KMS-11 (cell line): ENCODE data around the gene MECR.
"Not testable (repeated sequence)": the region's sequence is repeated elsewhere in the genome, so short reads cannot be mapped to it uniquely, and the experiment has no call there.

Experiments used
- H2AFZ ChIP-seq: fragments of 200-600 bp; sonication (generic); 2 replicates; pipeline ENCODE4 v1.6.1; 2016; ENCODE audit warnings: antibody characterized with exemption, mixed run types, low read depth
- H3K27ac ChIP-seq: fragments of 200-600 bp; sonication (generic); 2 replicates; pipeline ENCODE4 v1.6.1; 2016; ENCODE audit warnings: mild to moderate bottlenecking, mixed run types
- H3K27me3 ChIP-seq: fragments of 200-600 bp; sonication (generic); 2 replicates; pipeline ENCODE4 v1.6.1; 2017; ENCODE audit warnings: mild to moderate bottlenecking, low read depth, mixed run types, moderate library complexity; ENCODE audit not compliant: insufficient read depth
- H3K36me3 ChIP-seq: fragments of 200-600 bp; sonication (generic); 2 replicates; pipeline ENCODE4 v1.6.1; 2017; ENCODE audit warnings: mild to moderate bottlenecking, mixed run types; ENCODE audit not compliant: insufficient read depth
- H3K4me1 ChIP-seq: fragments of 200-600 bp; sonication (generic); 2 replicates; pipeline ENCODE4 v1.6.1; 2016; ENCODE audit warnings: mild to moderate bottlenecking, low read depth, mixed run types; ENCODE audit not compliant: poor library complexity, severe bottlenecking
- H3K4me2 ChIP-seq: fragments of 200-600 bp; sonication (generic); 2 replicates; pipeline ENCODE4 v1.7.0; 2016; ENCODE audit warnings: mild to moderate bottlenecking, mixed run types
- H3K4me3 ChIP-seq: fragments of 200-600 bp; sonication (generic); IDR thresholded peaks from 2 replicates; pipeline ENCODE4 v1.6.1; 2017; ENCODE audit warnings: low read depth, low read length, mixed read lengths; ENCODE audit not compliant: insufficient read depth
- H3K79me2 ChIP-seq: fragments of 200-600 bp; sonication (generic); 2 replicates; pipeline ENCODE4 v1.6.1; 2016; ENCODE audit warnings: low read depth, mixed run types; ENCODE audit not compliant: insufficient read depth
- H3K9ac ChIP-seq: fragments of 200-600 bp; sonication (generic); 2 replicates; pipeline ENCODE4 v1.6.1; 2016; ENCODE audit warnings: mild to moderate bottlenecking, mixed run types
- H4K20me1 ChIP-seq: fragments of 200-600 bp; sonication (generic); 2 replicates; pipeline ENCODE4 v1.6.1; 2016; ENCODE audit warnings: mild to moderate bottlenecking, mixed run types; ENCODE audit not compliant: insufficient read depth
- TF ChIP-seq, protein P1 (sequence below): fragments of 200-600 bp; sonication (generic); conservative IDR thresholded peaks from 2 replicates; pipeline ENCODE4 v1.6.1; 2017; ENCODE audit warnings: low read depth, mild to moderate bottlenecking, antibody characterized with exemption, low read length, moderate library complexity, mixed read lengths

The MECR gene

DNA sequence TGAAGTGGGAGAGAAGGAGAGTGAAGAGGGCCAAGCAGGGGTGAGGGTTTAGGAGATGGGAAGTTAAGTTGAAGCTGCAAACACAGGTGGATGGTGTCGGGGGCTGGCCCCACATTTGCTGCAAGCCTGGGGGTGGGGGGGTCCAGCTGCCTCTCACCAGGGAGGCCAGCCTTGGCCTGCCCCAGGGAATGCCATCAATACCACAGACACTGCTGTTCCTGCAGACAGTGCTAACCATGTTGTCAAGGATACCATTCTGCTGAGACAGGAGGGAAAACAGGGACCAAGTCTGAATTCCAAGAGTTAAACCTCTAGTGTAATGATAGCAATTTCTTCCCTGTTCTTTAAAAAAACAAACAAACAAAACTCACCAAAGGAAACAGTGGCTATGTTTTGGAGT, 8.0 kb downstream of the MECR start:
- no peaks in the 10 kb centered on the region for H3K27me3 ChIP-seq
- no peak overlapping the region for H3K27ac ChIP-seq
- TF ChIP-seq, protein P1, sequence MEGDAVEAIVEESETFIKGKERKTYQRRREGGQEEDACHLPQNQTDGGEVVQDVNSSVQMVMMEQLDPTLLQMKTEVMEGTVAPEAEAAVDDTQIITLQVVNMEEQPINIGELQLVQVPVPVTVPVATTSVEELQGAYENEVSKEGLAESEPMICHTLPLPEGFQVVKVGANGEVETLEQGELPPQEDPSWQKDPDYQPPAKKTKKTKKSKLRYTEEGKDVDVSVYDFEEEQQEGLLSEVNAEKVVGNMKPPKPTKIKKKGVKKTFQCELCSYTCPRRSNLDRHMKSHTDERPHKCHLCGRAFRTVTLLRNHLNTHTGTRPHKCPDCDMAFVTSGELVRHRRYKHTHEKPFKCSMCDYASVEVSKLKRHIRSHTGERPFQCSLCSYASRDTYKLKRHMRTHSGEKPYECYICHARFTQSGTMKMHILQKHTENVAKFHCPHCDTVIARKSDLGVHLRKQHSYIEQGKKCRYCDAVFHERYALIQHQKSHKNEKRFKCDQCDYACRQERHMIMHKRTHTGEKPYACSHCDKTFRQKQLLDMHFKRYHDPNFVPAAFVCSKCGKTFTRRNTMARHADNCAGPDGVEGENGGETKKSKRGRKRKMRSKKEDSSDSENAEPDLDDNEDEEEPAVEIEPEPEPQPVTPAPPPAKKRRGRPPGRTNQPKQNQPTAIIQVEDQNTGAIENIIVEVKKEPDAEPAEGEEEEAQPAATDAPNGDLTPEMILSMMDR: no peak
- no peaks in the 10 kb centered on the region for H3K36me3 ChIP-seq
- H3K4me2 ChIP-seq: no peak overlapping the region
- no peaks in the 10 kb centered on the region; the same call in 1 of the 2 replicates for H3K79me2 ChIP-seq
- H4K20me1 ChIP-seq: no peaks in the 10 kb centered on the region
- peaks cover 33% of the 10 kb centered on the region for H3K4me1 ChIP-seq
- H3K9ac ChIP-seq: no peak overlapping the region
- no peak overlapping the region for H3K4me3 ChIP-seq
- no peak overlapping the region for H2AFZ ChIP-seq

DNA sequence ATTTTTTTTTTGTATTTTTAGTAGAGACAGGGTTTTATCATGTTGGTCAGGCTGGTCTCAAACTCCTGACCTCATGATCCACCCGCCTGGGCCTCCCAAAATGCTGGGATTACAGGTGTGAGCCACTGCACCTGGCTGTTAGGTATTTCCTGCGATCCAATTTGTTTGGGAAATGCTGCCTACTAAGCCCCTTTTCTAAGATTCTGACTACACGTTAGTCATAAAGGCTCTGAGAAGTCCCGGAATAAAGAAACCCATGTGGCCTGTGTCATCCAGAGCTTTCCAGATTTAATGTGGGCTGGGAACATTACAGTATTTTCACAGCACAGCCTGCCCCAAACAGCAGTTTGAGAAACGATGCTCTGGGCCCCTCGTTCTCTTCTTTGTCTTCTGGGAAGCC, 8.5 kb downstream of the MECR start:
- not testable (repeated sequence) for H3K36me3 ChIP-seq, H3K27me3 ChIP-seq, H3K79me2 ChIP-seq, H3K4me2 ChIP-seq, H4K20me1 ChIP-seq, H3K9ac ChIP-seq, H3K27ac ChIP-seq, H2AFZ ChIP-seq, H3K4me3 ChIP-seq
- H3K4me1 ChIP-seq: peaks cover 38% of the 10 kb centered on the region

DNA sequence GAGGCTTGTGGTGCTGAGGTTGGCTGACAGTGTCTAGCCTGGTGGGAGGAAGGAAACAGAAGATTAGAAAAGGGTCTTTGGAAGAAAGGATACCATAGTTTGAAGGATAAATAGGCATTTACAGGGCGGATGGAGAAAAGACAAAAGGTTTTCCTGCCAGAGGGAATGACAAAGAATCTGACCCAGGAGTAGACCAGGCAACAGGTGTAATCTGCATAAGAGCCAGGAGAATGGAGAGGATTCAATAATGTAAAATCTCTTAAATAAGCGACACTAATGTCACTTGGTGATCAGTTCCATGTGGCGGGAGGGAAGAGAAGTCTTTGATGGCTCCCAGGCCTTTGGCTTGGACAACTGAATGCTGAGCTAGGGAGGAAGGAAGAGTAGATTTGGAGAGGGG, 9.4 kb downstream of the MECR start:
- Histone ChIP-seq H3K36me3 (no peaks in the 10 kb centered on the region), H3K27ac (no peak overlapping the region), H2AFZ (no peak overlapping the region), H3K27me3 (no peaks in the 10 kb centered on the region), H3K4me3 (no peak overlapping the region), H3K9ac (no peak overlapping the region), H4K20me1 (no peaks in the 10 kb centered on the region), H3K4me1 (peaks cover 46% of the 10 kb centered on the region), H3K79me2 (no peaks in the 10 kb centered on the region), H3K4me2 (no peak overlapping the region)
- TF ChIP-seq, protein P1: no peak

DNA sequence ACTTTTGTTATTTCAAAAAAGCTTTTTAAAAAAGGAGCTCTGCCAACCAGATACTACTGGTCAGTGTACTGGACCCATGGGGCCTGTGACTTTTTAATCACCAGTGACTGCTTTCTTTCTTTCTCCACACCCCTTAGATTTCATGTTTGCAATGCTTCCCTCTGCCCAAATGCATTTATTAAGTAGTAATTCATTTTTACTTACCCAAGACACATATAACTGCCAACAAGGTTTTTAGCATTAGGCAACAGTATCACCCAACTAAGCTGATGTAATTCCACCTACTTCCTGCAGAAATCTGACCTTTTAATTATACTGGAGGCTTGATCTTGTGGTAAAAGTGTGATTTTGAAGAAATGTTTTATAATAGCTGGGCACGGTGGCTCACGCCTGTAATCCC, 12.5 kb downstream of the MECR start:
- Histone ChIP-seq H2AFZ (no peak overlapping the region), H3K36me3 (no peaks in the 10 kb centered on the region), H3K9ac (no peak overlapping the region), H3K27ac (peak overlapping the region; percentile 97), H4K20me1 (no peaks in the 10 kb centered on the region), H3K4me1 (peaks cover 56% of the 10 kb centered on the region), H3K79me2 (no peaks in the 10 kb centered on the region), H3K27me3 (no peaks in the 10 kb centered on the region), H3K4me3 (no peak overlapping the region), H3K4me2 (peak overlapping the region; percentile 57)
- TF ChIP-seq, protein P1: no peak

DNA sequence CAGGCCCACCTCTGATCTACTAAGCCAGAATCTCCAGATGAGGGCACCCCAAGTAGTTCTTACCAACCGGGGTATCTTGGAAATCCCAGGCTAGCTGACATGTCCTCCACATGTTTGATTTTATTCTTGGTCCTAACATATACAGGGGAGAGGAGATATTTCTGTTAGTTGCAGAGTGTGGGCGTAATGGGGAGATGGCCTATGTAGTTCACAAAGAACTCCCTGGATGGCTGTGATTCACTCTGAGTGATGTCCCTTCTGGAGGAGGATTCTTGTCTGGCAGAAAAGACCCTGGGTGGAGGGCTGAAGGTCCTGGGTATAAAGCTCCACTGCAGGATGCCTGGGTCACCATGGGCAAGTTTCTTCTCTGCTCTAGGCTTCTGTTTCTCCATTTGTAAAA, 13.1 kb downstream of the MECR start:
- H3K27ac ChIP-seq: peak overlapping the region; percentile 97
- TF ChIP-seq, protein P1: no peak
- no peaks in the 10 kb centered on the region for H3K79me2 ChIP-seq
- H3K27me3 ChIP-seq: no peaks in the 10 kb centered on the region
- peak overlapping the region; percentile 77; the same call in 1 of the 2 replicates for H3K4me2 ChIP-seq
- no peak overlapping the region for H3K4me3 ChIP-seq
- H4K20me1 ChIP-seq: no peaks in the 10 kb centered on the region
- H3K9ac ChIP-seq: peak overlapping the region; percentile 58; the same call in 1 of the 2 replicates
- no peaks in the 10 kb centered on the region for H3K36me3 ChIP-seq
- H3K4me1 ChIP-seq: peaks cover 56% of the 10 kb centered on the region
- no peak overlapping the region for H2AFZ ChIP-seq
